Activated CD4-positive, CD25-positive, alpha-beta regulatory T cell treated with anti-CD3 and anti-CD28 coated beads, Interleukin-2, amount 50 U/mL, for 24 hours (primary cell): ENCODE results near the gene SFT2D3.

Source experiments
- ATAC-seq, 2 donors: fragments of 150-1000 bp; cut with Tn5 transposase; one replicate each; pipeline ENCODE4 v1.10.0; 2021; ENCODE audit warnings: mild to moderate bottlenecking in 1 of 2, moderate library complexity in 1 of 2

The SFT2D3 gene

GRCh38 chr2:127712999-127713398 is 11.7 kb downstream of the SFT2D3 start:
- no peak for ATAC-seq

GRCh38 chr2:127713562-127713961 is 12.3 kb downstream of the SFT2D3 start:
- ATAC-seq = no peak

- no peak for ATAC-seq
Observed at GRCh38 chr2:127715778-127716449, 14.6 kb downstream of the SFT2D3 start.

GRCh38 chr2:127718271-127718670 is 17.0 kb downstream of the SFT2D3 start:
- ATAC-seq = no peak

- ATAC-seq = no peak
Observed at GRCh38 chr2:127719301-127720218, 18.3 kb downstream of the SFT2D3 start.

- ATAC-seq = no peak
Observed at GRCh38 chr2:127721311-127721977, 20.1 kb downstream of the SFT2D3 start.

- ATAC-seq = peak; percentile 21 to 43
Observed at GRCh38 chr2:127721978-127722355, 20.7 kb downstream of the SFT2D3 start.

GRCh38 chr2:127722807-127723206 is 21.5 kb downstream of the SFT2D3 start:
- no peak for ATAC-seq

GRCh38 chr2:127726158-127726880 is 25.0 kb downstream of the SFT2D3 start:
- no peak for ATAC-seq

- no peak for ATAC-seq
Observed at GRCh38 chr2:127733113-127733815, 32.0 kb downstream of the SFT2D3 start.

GRCh38 chr2:127733816-127734537 is 32.7 kb downstream of the SFT2D3 start:
- no peak for ATAC-seq

GRCh38 chr2:127735044-127735443 is 33.7 kb downstream of the SFT2D3 start:
- no peak for ATAC-seq

- ATAC-seq = no peak
Observed at GRCh38 chr2:127735537-127736399, 34.5 kb downstream of the SFT2D3 start.

- ATAC-seq = peak; percentile 58 to 81
Observed at GRCh38 chr2:127737892-127738291, 36.6 kb downstream of the SFT2D3 start.

GRCh38 chr2:127739800-127740199 is 38.5 kb downstream of the SFT2D3 start:
- ATAC-seq = no peak

GRCh38 chr2:127740665-127741288 is 39.5 kb downstream of the SFT2D3 start:
- ATAC-seq = no peak

- peak; percentile 61 to 86 for ATAC-seq
Observed at GRCh38 chr2:127743477-127744026, 42.3 kb downstream of the SFT2D3 start.

GRCh38 chr2:127747621-127748020 is 46.3 kb downstream of the SFT2D3 start:
- no peak for ATAC-seq

- peak; percentile 73 to 82 for ATAC-seq
Observed at GRCh38 chr2:127749537-127749936, 48.2 kb downstream of the SFT2D3 start.

- ATAC-seq = no peak
Observed at GRCh38 chr2:127753374-127753773, 52.1 kb downstream of the SFT2D3 start.
